Measurements from ENCODE around the gene PATE3. TPM values are rescaled to one million over a fixed set of nuclear protein-coding genes. Genes with fewer than 3 reads are reported as not detected.

PATE3 gene
- total and polyA plus RNA-seq, 2 of the 8 experiments (the other 6 are each of a cell fraction or from before 2014, with no cell fraction given), result not detected

DNA sequence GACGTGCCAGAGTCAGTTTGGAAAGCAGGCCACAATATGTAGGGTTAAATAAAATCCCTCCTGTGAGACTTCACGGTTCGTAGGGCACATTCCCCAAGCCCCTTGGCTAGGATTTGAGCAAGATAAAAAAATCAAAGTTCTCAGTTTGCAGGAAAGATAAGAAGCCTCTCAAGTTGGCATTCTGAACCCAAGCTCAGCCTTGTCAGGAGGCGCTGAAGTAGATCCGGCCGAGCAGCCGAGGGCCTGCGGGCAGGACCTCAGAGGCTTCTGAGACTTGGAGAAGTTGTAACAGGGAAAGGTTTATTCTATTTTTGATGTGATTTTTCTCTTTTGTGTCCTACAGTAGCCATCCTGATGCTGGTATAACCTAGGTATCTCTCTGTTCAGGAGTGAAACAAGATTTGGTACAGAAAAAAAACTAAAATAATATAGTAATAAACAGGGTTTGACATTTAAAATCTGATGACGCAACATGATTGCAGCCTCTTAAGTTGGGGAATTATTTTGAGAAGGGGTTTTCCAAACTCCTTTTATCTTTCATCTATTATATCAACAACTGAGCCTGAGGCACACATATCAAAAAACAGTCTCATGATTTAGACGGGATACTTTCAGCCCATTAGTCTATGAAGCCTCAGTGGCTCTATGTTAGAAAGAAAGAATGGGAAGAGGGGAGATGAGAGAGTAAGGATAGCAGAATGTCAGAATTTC is 19.4 kb upstream of the PATE3 start (continued):
- TF ChIP-seq KDM4A (IDR thresholded peaks at IDR 0.05; ENCODE audit: low read depth, low read length, severe bottlenecking) (no peak), TEAD4 (IDR thresholded peaks at IDR 0.05; ENCODE audit: low read depth, low read length) (no peak), ASH2L (IDR thresholded peaks at IDR 0.05; ENCODE audit: low read length) (no peak), MAFK (IDR thresholded peaks at IDR 0.05; ENCODE audit: low read depth, low read length) (no peak), BCL11A (IDR thresholded peaks at IDR 0.05; ENCODE audit: low read depth in 2 of 2, low read length in 2 of 2) (no peak), SP4 (IDR thresholded peaks at IDR 0.05; ENCODE audit: low read length) (no peak), E2F6 (IDR thresholded peaks at IDR 0.05) (no peak)
